Activated CD8-positive, alpha-beta memory T cell treated with anti-CD3 and anti-CD28 coated beads, Interleukin-2, amount 50 U/mL, for 4 hours (primary cell): ENCODE measurements around the gene NOTCH2.

Experiments used
- DNase-seq: peaks from one replicate; pipeline ENCODE4 v3.0.0-alpha.2; 2020

NOTCH2 gene

DNA sequence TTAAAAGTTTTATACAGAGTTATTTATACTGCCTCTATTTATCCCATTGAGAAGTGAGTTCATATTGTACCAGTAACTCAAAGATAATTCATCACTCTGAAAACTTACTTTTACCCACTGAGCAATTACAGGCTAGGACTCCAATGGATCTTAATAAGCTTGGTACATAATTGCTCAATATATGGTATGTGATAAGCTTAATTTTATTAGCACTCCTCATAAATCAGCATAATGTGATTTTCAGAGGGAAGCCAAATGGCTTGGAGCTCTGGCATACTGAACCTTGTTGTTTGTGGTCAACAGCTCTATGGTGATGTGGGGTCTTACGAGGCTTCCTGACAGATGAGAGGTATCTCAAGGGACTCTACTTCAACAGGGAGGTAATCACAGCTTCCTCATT, 199.5 kb downstream of the NOTCH2 start:
- no peak for DNase-seq

DNA sequence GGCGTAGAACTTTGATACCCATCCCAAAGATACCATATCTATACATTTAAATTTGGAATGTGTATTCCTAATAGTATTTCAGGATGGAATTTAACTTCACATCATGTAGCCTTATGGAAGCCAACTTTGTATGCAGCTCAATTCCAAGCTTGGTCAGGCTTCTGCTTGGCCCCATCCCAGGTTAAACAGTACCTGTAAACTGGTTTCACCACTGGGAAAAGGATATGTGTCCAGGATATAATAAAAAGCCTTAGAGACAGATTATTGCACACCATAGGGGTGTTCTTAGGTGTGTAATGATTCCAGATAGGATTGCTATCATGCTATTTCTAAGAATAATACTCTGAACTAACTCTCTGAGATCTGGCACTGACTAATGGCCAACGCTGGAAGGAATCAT, 201.3 kb downstream of the NOTCH2 start:
- no peak for DNase-seq

DNA sequence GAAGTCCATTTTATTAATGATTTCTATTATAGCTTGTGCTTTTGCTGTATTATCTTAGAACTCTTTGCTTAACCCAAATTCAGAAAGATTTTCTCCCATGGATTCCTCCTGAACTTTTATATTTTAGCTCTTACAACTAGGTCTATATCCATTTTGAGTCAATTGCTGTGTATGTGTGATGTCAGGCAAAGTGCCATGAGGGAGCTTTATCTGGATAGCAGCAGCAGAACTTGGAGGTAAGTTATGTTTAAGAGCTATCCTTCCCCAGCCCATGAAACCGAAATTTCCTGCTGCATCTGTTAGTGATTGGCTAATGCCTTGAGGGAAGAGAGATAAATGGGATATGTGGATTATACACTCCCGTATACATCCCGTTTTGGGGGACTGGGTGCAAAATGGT, 203.0 kb downstream of the NOTCH2 start:
- no peak for DNase-seq

DNA sequence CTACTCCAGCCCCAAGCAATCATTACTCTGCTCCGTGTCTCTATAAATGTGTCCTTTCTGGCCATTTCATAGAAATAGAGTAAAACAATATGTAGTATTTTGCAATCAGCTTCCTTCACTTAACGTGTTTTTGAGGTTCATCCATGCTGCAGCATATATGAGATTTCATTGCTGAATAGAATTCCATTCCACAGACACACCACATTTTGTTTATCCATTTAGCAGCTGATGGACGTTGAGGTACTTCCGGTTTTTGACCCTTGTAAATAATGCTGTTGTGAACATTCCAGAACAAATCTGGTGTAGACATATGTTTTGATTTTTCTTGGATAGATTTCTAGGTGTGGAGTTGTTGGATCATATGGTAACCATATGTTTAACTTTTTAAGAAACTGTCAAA, 203.8 kb downstream of the NOTCH2 start:
- DNase-seq = no peak

DNA sequence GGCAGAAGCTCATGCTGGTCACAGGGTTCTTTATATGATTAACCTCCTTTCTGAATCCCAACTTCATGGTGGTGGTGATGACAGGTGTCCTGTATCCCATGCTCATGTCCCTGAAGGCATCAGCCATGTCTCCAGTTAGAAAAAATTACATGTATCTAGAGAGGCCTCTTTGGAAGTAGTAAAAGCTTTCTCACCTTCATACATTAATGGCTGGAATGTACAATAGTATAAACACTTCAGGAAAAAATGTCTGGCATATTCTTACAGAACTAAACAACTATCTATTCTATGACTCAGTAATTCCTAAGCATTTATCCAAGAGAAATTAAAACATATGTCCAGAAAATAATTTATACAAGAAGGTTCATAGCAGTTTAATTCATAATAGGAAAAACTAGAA, 207.2 kb downstream of the NOTCH2 start:
- DNase-seq = no peak
